IPS-11a (cell line): ENCODE data around the gene NCK2.

ENCODE experiments used
- H3K4me3 ChIP-seq: one replicate; pipeline ENCODE4 v1.5.1; 2013; ENCODE audit warnings: low read depth, low read length, control low read depth

The NCK2 gene

DNA sequence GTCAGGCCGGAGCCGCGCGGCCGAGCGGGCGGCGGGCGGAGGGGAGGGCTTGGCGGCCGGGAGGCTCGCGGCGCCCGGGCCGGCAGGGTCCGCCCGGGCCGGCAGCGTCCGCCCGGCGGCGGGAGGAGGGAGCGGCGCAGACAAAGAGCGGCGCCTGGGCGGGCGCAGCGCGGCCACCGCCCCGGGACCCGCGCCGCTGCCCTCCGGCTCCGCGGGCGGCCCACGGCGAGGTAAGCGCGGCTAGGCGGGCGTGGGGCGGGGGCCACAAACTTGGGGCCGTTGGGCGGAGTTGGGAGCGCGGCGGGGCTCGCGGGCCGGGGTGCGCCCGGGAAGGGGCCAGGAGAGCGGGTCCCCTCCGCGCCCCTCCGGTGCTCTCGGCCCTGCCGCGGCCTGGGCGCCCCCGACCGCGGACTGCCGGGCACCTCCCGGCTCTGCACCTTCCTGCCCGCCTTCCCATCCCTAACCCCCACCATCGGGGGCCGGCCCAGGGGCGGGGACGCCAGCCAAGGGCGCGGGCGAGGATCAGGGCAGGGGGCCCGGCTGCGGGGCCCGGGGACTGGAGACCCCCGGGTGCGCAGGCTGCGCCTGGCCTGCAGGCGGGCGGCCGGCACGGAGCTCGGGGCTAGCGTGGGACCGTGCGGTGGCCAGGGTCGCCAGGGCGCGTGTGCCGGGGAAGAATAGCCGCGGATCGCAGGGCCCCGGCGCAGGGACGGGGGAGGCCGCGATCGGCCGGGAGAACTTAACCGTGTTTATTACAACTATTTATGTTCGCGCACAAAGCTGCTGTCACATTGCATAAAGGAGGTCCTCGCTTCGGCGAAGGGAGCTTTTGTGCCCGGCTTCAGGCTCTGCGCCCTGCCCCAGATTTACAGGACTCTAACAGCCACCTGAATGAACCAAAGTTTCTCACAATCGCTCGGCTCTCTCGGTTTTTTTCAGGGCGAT, at the start of gene NCK2:
Gene NCK2 (plus strand): TSS at position 4 of the 945 bp plus-strand sequence. CDS start 110,152 bp downstream, outside the sequence.
- H3K4me3 ChIP-seq: peak within 1 kb of the TSS; percentile 65

DNA sequence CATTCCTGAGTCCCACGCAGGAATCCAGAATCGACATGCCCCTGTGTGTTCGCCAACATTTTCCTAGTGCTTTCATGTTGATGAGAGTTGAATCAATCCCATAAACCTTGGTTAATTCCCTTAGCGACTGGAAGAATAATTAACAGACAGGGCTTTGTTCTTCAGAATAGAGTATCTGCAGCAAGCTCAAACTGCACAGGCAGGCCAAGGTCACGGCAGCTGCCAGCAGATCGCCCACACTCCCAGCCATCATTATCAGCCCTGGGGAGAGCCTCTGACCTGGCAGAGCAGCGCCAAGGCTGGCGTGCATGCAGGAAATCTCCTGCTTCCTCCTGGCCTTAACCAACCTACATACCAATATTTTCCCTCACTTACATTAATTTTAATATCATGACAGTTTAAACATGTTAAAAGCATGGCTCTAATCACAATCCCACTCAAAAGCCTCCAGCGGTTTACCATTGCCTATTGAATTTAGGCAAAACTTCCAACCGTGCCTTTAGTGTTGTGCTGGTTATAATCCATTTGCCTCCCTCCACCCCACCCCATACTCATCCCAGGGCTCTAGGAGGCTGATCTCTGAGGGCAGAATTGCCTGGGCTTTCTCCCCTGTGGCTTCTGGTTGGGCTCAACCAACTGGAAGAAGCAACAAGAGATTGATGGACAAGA, 46.8 kb upstream of the NCK2 start:
- no peak overlapping the region for H3K4me3 ChIP-seq

DNA sequence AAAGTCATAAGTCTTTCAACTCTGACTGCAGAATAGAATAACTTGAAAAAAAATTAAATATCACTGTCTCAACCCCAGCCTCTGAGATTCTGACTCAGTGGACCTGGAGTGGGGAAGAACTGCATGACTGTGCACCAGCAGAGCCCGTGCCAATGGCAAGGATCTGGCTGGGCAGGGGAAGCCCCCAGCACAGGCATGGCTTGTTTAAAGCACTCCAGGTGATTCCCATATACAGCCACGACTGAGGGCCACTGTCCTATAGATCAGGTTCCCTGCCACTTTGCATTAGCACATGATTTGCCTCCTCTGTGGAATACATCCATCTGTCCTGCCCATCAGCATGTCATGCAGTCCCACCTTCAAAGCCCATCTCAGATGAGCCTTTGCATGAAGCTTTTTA, 45.9 kb upstream of the NCK2 start:
- no peak overlapping the region for H3K4me3 ChIP-seq

DNA sequence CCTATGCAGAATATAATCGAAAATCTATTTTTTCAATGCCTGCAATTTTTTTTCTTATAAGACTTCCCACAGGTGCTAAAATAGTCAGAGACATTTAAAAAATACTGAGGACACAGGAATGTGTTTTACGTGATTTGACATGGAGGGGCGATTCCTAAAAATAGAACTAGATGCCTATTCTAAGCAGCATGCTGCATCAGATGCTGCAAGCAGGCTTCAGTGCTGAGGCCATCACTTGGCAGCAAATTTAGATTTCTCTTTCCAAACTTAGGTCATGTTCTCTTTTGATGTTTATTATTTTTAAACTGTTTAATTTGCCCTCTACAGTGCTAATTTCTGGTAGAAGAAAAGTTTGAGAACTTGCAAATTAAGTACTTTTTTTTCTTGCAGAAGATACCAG, 43.7 kb upstream of the NCK2 start:
- no peak overlapping the region for H3K4me3 ChIP-seq

DNA sequence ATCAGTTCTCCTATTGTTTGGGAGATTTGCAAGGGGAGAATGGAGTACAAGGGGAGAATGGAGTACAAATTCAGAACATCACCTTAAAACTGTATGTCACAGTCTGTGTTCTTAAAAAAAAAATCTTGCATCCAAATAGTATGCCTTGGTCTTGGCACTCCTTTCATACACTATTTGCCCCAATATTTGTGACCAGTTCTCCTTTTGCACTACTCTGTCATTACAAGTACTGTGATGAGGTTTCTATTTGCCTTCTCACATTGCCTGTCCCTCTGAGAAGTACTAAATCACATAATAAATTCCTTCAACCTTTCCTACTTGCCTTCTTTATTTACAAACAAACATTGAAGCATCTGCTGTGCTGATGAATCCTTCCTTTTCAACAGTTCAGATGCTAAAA, 36.0 kb upstream of the NCK2 start:
- no peak overlapping the region for H3K4me3 ChIP-seq

DNA sequence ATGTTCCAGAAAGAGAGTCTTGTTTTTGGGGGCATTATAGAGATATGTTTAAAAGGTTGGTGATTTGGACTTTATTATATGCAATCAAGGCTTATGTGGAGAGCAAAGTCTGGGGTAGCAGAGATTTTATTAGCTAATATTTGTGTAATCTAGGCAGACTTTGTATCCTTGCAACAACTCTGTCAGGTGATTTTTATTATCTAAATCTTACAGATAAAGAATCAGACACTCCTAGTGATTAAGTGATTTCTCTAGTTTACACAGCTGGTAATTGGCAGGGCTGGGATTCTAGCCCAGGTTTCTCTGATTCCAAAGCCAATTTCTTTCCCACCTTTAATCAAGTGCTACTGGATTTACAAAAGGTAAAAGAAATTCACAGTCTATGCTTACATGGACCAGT, 33.3 kb upstream of the NCK2 start:
- H3K4me3 ChIP-seq: no peak overlapping the region

DNA sequence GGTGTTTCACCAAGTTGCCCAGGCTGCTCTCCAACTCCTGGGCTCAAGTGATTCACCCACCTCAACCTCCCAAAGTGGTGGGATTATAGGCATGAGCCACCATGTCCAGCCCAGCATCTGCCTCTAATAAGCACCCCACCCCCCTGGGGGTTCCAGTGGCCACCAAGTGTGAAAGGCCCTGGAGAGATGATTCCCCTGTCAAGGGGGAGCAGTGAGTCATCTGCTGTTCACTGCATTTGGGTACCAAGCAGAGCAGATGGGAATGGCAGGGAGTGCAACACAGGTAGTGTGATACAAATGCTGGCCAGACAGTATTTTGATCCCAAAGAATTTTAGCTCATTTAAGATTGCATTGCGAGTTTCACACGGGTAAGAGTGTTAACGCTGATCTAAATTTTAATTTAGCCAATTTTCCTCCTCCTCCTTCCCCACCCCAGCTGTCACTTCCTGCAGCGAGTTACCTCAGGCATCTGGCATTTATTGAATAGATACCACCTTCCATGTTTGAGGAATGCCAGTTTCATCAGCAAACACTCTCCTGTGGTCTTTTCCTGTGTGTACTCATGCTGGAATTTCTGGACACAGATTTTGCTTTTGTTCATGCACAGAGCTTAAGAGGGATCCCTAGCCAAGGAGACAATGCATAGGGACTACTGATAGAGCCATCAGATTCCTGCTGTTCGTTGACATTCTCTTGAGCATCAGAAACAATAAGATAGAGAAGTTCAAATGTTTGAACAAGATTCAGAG, 32.4 kb upstream of the NCK2 start:
- H3K4me3 ChIP-seq: no peak overlapping the region

DNA sequence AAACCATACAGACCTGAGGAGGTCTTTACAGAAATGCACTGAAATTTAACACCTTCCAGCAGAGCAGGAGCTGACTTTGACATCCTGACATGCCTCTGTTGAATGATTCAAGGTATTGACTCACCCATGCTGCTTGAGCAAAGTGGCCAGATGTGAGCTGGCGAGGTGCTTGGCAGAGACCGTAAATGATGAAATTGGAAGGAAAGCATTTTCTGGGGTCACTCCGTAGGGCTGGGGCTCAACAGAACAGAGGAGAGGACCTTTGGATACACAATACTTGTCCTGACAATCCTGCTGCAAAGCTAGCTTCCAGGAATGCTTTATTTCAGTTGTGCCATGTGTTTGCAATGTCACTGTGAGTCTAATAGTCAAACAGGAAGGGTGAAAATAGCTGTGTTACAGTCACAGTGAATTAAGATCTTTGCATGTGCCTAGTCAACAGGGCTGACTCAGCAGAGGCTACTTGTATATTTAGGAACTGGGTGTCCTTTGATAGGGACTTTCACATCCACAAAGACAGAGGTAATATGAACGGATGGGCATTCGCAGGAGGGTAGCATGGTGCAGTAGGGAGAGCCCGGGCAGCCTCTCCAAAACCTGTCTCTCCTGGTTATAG, 31.6 kb upstream of the NCK2 start:
- no peak overlapping the region for H3K4me3 ChIP-seq

DNA sequence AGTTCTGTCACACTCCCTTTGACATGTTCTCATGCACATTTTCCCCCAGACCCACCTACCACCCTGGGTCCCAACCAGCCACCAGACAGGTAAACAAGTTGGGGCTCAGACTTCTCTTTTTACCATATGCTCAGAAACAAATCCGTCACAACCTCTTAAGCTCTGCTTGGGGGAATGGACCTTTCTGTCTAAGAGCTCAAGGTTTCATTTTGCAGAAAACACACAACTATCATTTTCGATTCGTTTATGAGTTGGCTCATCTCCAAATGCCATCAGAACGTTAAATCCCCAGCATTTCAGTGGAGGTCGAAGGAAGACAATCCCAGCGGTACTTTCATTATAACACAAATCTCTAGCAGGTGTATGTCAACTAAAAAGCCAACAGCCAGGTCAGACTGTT, 30.6 kb upstream of the NCK2 start:
- H3K4me3 ChIP-seq: no peak overlapping the region

DNA sequence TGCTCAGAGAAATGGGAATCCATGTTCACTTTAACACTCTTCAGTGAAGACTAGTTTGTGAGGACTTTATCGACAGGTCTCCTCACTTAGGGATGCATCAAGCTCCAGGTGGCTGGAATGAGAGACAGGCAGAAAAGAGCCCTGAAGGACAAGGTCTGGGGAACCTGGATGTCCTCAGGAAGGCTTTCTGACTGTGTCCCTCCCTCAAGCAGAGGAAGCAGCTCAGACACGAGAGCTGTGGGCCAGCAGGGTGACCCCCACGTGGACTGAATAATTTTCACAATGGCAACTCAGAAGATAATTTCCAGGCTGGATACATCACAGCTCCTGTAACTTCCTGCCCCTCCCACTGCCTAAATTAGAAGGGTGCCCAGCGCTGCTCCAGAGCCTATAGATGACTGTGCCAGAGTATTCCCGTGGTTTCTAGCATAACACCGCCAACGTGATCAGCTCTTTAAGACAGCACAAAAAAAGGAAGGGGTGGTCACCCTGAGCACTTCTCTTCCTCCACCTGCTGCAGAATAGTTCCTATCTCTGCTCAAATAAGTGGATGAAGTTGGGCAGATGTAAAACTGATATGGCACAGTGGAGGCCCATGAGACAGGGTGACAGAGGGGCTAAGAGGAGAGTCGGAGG, 25.7 kb upstream of the NCK2 start:
- H3K4me3 ChIP-seq: no peak overlapping the region

DNA sequence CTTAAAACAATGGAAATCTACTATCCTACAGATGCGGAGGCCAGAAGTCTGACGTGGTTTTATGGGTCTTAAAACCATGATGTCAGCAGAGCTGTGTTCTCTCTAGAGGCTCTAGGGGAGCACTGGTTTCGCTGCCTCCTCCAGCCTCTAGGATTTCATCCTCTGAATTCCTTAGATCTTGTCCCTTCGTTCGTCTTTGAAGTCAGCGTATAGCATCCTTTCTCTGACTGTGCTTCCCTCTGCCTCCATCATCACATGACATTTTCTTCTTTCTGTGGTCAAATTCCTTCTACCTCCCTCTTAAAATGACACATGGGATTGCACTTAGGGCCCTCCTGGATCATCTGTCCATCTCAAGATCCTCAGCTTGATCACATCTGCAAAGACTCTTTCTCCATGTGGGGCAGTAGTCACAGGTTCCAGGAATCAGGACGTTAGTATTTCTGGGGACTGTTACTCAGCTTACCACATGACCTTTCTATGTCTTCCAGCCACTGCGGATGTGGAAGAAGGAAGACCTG, 22.7 kb upstream of the NCK2 start:
- no peak overlapping the region for H3K4me3 ChIP-seq

DNA sequence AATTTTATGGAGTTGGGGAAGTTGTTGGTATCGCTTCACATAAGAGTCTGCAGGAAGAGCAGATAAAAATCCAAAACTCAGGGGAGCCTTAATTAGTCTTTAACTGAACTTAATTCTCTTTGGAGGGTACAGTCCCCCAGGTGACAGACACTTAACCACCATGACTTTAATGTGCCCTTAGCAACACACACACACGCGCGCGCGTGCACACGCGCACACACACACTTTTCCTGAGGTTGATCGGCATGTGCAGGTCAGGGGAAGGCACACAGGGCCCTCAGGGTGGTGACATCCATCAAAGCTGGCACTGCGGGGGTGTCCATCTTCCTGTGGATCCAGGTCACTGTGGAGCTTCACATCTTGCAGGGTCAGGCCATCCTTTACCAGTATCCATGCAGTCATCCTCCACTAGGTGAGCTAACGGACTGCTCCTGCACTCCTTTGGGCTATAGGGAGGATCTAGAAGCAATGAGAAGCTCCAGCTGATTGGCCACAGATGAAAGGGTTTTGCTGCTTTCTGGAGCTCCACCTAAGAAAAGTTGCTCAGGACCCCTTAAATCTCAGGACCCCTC, 21.9 kb upstream of the NCK2 start:
- H3K4me3 ChIP-seq: no peak overlapping the region

DNA sequence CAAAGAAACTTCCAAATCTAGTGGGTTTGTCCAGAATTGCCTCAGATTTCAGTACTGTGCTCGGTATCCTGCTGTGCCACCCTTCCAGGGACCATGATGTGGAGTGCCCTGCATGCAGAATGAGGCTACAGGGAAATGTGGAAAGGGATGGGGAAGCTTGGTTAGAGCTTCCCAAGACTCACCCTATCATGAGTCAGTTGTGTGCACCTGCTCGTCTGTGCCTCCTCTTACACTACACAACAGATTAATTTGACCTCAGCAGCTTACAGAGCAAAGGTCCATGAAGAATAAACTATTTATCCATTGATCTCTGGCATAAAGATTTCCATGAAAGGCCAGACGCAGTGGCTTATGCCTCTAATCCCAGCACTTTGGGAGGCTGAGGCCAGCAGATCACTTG, 21.3 kb upstream of the NCK2 start:
- H3K4me3 ChIP-seq: no peak overlapping the region

DNA sequence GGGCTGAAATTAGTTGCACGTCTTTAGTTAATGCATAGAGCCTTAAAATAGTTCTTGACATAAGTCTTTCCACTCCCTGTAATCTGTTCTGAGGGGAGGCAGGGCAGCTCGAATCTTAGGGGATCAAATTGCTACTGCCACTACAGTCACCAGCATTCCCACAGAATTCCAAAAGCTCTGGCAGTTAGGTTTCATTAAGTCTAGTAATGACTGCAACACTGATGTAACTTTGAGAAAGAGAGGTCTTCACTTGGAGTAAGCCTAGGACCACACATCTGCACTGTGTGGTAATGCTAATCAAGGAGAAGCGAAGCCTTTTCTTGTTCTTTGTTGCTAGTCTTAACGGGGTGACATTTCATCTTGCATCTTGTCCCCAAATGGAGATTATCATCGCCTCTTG, 19.3 kb upstream of the NCK2 start:
- no peak overlapping the region for H3K4me3 ChIP-seq

DNA sequence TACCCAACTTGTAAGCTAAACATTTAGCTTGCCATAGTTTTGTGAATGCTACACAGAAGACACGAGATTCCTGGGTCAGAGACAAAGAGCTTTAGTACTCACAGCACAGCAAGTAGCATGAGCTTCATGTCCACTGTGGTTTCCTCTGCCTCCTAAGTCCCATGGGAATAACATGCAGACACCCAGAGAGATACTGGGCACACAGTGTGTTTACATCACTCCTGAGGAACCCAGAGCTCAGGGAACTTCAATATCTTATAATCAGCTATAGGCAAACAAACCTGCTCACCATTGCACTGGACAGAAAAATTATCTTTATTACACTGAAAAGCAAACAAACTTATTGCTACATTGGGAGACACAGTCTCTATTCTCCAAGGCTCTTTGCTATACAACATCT, 14.5 kb upstream of the NCK2 start:
- no peak overlapping the region for H3K4me3 ChIP-seq

DNA sequence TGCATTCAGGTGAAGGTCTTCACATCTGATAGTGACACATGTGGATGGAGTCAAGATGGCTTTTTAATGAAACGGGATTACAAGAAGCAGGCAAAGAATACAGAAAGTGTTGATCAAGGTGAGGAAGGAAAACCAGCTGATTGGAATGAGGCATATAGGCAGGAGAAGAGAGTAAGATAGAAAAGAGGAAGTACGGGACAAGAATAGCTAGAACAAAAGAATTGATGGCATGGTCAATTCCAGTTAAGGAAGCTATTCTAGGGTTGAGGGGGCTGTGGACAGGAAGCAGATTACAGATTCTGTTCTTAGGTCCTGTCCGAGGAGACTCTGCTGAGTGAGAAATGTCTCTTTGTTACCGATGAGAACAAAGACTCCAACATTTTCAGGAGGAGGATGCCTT, 13.2 kb upstream of the NCK2 start:
- H3K4me3 ChIP-seq: no peak overlapping the region

DNA sequence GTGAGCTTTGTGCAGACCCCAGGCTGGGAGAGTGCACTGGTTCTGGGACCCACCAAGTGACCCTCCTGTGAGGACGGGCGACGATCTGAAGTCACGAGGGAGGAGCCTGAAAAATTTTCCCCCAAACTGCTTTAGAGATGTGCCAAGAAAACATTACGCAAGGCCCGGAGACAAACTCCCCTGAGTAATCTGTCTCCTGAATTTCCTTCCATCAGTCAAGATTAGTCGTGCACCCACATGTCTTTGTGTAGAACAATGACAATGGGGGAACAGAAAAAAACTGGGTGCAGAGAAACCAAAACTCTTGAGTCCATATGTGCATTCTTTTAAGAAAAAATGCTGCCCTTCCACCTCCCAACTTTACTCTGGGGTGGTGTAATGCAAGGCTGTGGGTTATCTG, 12.6 kb upstream of the NCK2 start:
- H3K4me3 ChIP-seq: no peak overlapping the region

DNA sequence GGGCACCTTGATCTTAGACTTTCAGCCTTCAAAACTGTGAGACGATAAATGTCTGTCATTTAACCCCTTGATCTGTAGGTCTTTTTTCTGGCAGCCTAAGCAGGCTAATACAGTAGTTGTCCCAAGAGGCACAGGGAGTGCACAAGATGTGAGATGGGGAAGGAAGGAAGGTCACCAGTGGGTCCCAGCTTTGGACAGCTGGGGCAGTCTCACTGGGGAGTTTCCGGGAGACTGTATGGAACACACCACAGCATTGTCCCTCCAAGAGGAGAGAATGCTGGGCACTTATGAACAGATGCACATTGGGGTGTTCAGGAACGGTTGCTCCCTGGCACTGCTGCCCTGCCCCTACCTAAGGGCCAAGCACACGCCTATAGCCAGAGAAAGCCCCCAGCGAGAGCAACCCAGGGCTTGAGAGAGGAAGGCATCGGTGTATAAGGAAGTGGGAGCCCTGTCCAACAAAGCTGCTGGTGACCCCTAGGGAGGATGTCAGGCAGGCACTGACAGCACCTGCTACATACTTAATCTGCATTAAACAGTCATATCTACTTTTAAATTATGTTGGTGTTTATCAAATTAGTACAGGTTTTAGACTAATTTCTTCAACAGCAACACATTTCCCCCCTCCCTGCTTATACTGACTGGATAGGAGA, 11.6 kb upstream of the NCK2 start:
- H3K4me3 ChIP-seq: no peak overlapping the region

DNA sequence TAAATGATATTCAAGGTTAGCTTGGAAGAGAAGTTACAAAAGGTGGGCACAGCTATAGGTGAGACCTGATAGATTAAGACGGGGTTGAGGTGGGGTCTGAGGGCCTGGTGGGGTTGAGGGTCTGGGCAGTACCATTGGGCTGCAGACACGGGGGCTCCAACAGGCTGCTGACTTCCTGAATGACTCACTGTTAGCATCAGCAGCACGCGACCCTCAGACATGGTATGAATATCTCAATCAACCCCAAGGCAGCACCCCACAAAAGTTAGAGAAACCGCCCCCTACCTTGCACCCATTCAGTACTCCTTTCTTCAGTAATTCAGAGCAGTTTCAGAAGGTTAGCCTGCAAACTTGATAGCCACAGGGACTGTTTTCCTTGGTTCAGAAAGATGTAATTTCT, 10.8 kb upstream of the NCK2 start:
- no peak overlapping the region for H3K4me3 ChIP-seq
